WTC11 (cell line): Measurements from ENCODE around the gene EIF4E1B. TPM values are rescaled to one million over a fixed set of nuclear protein-coding genes. Genes with fewer than 3 reads are reported as not detected.

Source experiments
- ATAC-seq: fragments of 200-7000 bp; cut with Tn5 transposase; 2 replicates; pipeline ENCODE4 v1.10.0; 2021; ENCODE audit warnings: mild to moderate bottlenecking, moderate library complexity
- CTCF ChIA-PET: fragments of 300-600 bp; sonication (Branson Sonifier 250); formaldehyde crosslinking; loops from one replicate; lab custom pipeline; 2021; ENCODE audit warnings: antibody characterized with exemption; lab: Charles Lee
- POLR2A ChIA-PET: fragments of 350-600 bp; sonication (Branson Sonifier 250); formaldehyde crosslinking; loops from one replicate; lab custom pipeline; 2021; ENCODE audit warnings: antibody characterized with exemption; lab: Charles Lee
- DNase-seq: peaks from one replicate; pipeline ENCODE4 v3.0.0; 2021; ENCODE audit warnings: low spot score
- H3K27ac Mint-ChIP-seq: 2 replicates; pipeline ENCODE4 v1.8.0; 2021; ENCODE audit warnings: mixed read lengths
- H3K27me3 Mint-ChIP-seq: 2 replicates; pipeline ENCODE4 v1.8.0; 2021; ENCODE audit warnings: low read depth, mild to moderate bottlenecking, moderate library complexity, mixed read lengths
- H3K36me3 Mint-ChIP-seq: 2 replicates; pipeline ENCODE4 v1.8.0; 2021; ENCODE audit warnings: mixed read lengths
- H3K4me1 Mint-ChIP-seq: 2 replicates; pipeline ENCODE4 v1.8.0; 2022; ENCODE audit warnings: mixed read lengths
- H3K4me3 Mint-ChIP-seq: 2 replicates; pipeline ENCODE4 v1.8.0; 2021; ENCODE audit warnings: mild to moderate bottlenecking, moderate library complexity, mixed read lengths
- H3K9me3 Mint-ChIP-seq: 2 replicates; pipeline ENCODE4 v1.8.0; 2021; ENCODE audit warnings: mixed read lengths
- CREM ChIP-seq: sonication (generic); formaldehyde crosslinking; IDR thresholded peaks from 2 replicates; pipeline ENCODE4 v1.8.1; 2022; ENCODE audit warnings: mild to moderate bottlenecking, missing genetic modification reagents, moderate library complexity
- CTCF ChIP-seq: fragments of 200-600 bp; IDR thresholded peaks from 2 replicates; pipeline ENCODE4 v1.8.0; 2022; ENCODE audit warnings: antibody characterized with exemption
- ESRRA ChIP-seq: sonication (generic); formaldehyde crosslinking; IDR thresholded peaks from 2 replicates; pipeline ENCODE4 v1.8.1; 2022; ENCODE audit warnings: mild to moderate bottlenecking, missing genetic modification reagents, borderline replicate concordance
- FOXK1 ChIP-seq: sonication (generic); formaldehyde crosslinking; IDR thresholded peaks from 2 replicates; pipeline ENCODE4 v1.8.0; 2022; ENCODE audit warnings: mild to moderate bottlenecking, moderate library complexity, missing genetic modification reagents
- GTF2I ChIP-seq: fragments of 250-450 bp; sonication (Bioruptor Pico); conservative IDR thresholded peaks from 2 replicates; pipeline ENCODE4 v1.4.0; 2021; ENCODE audit warnings: mild to moderate bottlenecking
- HMGXB4 ChIP-seq: sonication (generic); formaldehyde crosslinking; IDR thresholded peaks from 2 replicates; pipeline ENCODE4 v1.8.1; 2023; ENCODE audit warnings: mild to moderate bottlenecking, moderate library complexity, missing genetic modification reagents
- IRF2 ChIP-seq: sonication (generic); formaldehyde crosslinking; IDR thresholded peaks from 2 replicates; pipeline ENCODE4 v1.8.0; 2022; ENCODE audit warnings: low read depth, missing genetic modification reagents, borderline replicate concordance
- JAZF1 ChIP-seq: fragments of 250-450 bp; sonication (Bioruptor Pico); IDR thresholded peaks from 2 replicates; pipeline ENCODE4 v1.9.0; 2021; ENCODE audit warnings: moderate library complexity, mild to moderate bottlenecking, inconsistent platforms
- JUN ChIP-seq: sonication (generic); formaldehyde crosslinking; IDR thresholded peaks from 2 replicates; pipeline ENCODE4 v1.8.0; 2023; ENCODE audit warnings: mild to moderate bottlenecking, missing genetic modification reagents
- MLX ChIP-seq: sonication (generic); formaldehyde crosslinking; IDR thresholded peaks from 2 replicates; pipeline ENCODE4 v1.8.1; 2023; ENCODE audit warnings: mild to moderate bottlenecking, missing genetic modification reagents, moderate library complexity
- MYBL2 ChIP-seq: sonication (generic); formaldehyde crosslinking; IDR thresholded peaks from 2 replicates; pipeline ENCODE4 v1.8.1; 2023; ENCODE audit warnings: mild to moderate bottlenecking, moderate library complexity, missing genetic modification reagents
- NFATC4 ChIP-seq: fragments of 250-450 bp; sonication (Bioruptor Pico); IDR thresholded peaks from 2 replicates; pipeline ENCODE4 v1.9.0; 2021; ENCODE audit warnings: mild to moderate bottlenecking
- SMAD4 ChIP-seq: sonication (generic); formaldehyde crosslinking; IDR thresholded peaks from 2 replicates; pipeline ENCODE4 v1.8.0; 2022; ENCODE audit warnings: mild to moderate bottlenecking, missing genetic modification reagents
- SOX15 ChIP-seq: fragments of 250-450 bp; sonication (Bioruptor Pico); IDR thresholded peaks from 2 replicates; pipeline ENCODE4 v1.9.0; 2021; ENCODE audit warnings: mild to moderate bottlenecking
- ZBTB43 ChIP-seq: sonication (generic); formaldehyde crosslinking; IDR thresholded peaks from 2 replicates; pipeline ENCODE4 v1.8.1; 2023; ENCODE audit warnings: mild to moderate bottlenecking, missing genetic modification reagents
- ZNF121 ChIP-seq: sonication (generic); formaldehyde crosslinking; IDR thresholded peaks from 2 replicates; pipeline ENCODE4 v1.8.0; 2023; ENCODE audit warnings: missing genetic modification reagents
- ZNF219 ChIP-seq: sonication (generic); formaldehyde crosslinking; IDR thresholded peaks from 2 replicates; pipeline ENCODE4 v1.8.0; 2023; ENCODE audit warnings: missing genetic modification reagents, mild to moderate bottlenecking, borderline replicate concordance
- ZNF416 ChIP-seq: fragments of 250-450 bp; sonication (Bioruptor Pico); IDR thresholded peaks from 2 replicates; pipeline ENCODE4 v1.9.0; 2021; ENCODE audit warnings: mild to moderate bottlenecking, inconsistent platforms
- ZNF423 ChIP-seq: fragments of 250-450 bp; sonication (Bioruptor Pico); IDR thresholded peaks from 2 replicates; pipeline ENCODE4 v2.1.2; 2022; ENCODE audit warnings: mild to moderate bottlenecking, moderate library complexity
- ZNF425 ChIP-seq: fragments of 250-450 bp; sonication (Bioruptor Pico); conservative IDR thresholded peaks from 2 replicates; pipeline ENCODE4 v1.9.0; 2021; ENCODE audit warnings: mild to moderate bottlenecking
- ZNF532 ChIP-seq: fragments of 250-450 bp; sonication (Bioruptor Pico); IDR thresholded peaks from 2 replicates; pipeline ENCODE4 v1.9.0; 2021; ENCODE audit warnings: mild to moderate bottlenecking, borderline replicate concordance
- total RNA-seq: library from RNA; stranded (reverse); gene quantifications from 3 replicates; pipeline ENCODE4 v1.2.3, GENCODE V29; 2021

EIF4E1B gene
- total RNA-seq, 1 experiment from 2014 or later = 0.74 TPM

- Mint-ChIP-seq H3K27me3 (peaks cover 12% of the 10 kb centered on the region), H3K36me3 (peaks cover 6% of the 10 kb centered on the region), H3K4me1 (peaks cover 12% of the 10 kb centered on the region), H3K9me3 (no peaks in the 10 kb centered on the region), H3K27ac (peak overlapping the region; percentile 28; the same call in 1 of the 2 replicates), H3K4me3 (no peak overlapping the region)
- DNase-seq = no peak
- POLR2A ChIA-PET = no interaction called here
- no peak for TF ChIP-seq HMGXB4 (CRISPR knock-in tag)
- no peak for TF ChIP-seq FOXK1 (CRISPR knock-in tag)
- no peak for TF ChIP-seq ZNF219
- no peak for TF ChIP-seq MYBL2 (CRISPR knock-in tag)
- CTCF ChIA-PET = interaction anchor here (1.3 kb wide), 1 partner anchor 197 kb away, joined by 3 read pairs; no protein-coding TSS in a partner anchor
- no peak; the same call in 1 of the 2 replicates for ATAC-seq
Measured at GRCh38 chr5:176603091-176603490, 27.4 kb upstream of the EIF4E1B start.

- ATAC-seq (no peak), DNase-seq (no peak)
- peaks cover 22% of the 10 kb centered on the region for H3K4me1 Mint-ChIP-seq
- H3K27me3 Mint-ChIP-seq = peaks cover 19% of the 10 kb centered on the region
- H3K27ac Mint-ChIP-seq = no peak overlapping the region
- no peaks in the 10 kb centered on the region for H3K36me3 Mint-ChIP-seq
- ChIA-PET POLR2A (no interaction called here), CTCF (interaction anchor here (0.8 to 1.8 kb wide), 6 partner anchors 8 to 189 kb away, joined by 3 to 7 read pairs (median 4); partner anchors contain the start of genes CLTB, EIF4E1B and SNCB)
- TF ChIP-seq MLX (no peak), ESRRA (CRISPR knock-in tag) (no peak), JAZF1 (CRISPR knock-in tag) (no peak), CREM (CRISPR knock-in tag) (no peak), ZNF532 (no peak), SOX15 (CRISPR knock-in tag) (no peak), JUN (CRISPR knock-in tag) (no peak), ZNF416 (CRISPR knock-in tag) (no peak), ZNF425 (CRISPR knock-in tag) (no peak), CTCF (no peak), ZNF121 (CRISPR knock-in tag) (no peak), ZNF423 (no peak), ZBTB43 (CRISPR knock-in tag) (no peak), SMAD4 (CRISPR knock-in tag) (no peak), IRF2 (CRISPR knock-in tag) (no peak), GTF2I (no peak), NFATC4 (CRISPR knock-in tag) (no peak)
- H3K4me3 Mint-ChIP-seq = no peak overlapping the region
- no peaks in the 10 kb centered on the region for H3K9me3 Mint-ChIP-seq
Measured at GRCh38 chr5:176606032-176606431, 24.4 kb upstream of the EIF4E1B start.
